ENCODE results near the gene LRMDA.

- TF ChIP-seq CTCF (conservative IDR thresholded peaks at IDR 0.05; ENCODE audit: low read length) (no peak), EZH2phosphoT487 (IDR thresholded peaks at IDR 0.05; ENCODE audit: borderline replicate concordance) (no peak)
These were observed 759.3 kb downstream of the LRMDA start for GRCh38 chr10:76190634-76191270.

All from Loucy (cell line).